HG03571 (cell line): ENCODE results near the gene PID1.
"Not testable (repeated sequence)": the region's sequence is repeated elsewhere in the genome, so short reads cannot be mapped to it uniquely, and the experiment has no call there.

Experiments
- ATAC-seq: cut with Tn5 transposase; IDR thresholded peaks from one replicate; pipeline ENCODE4 v1.9.1; 2021; ENCODE audit not compliant: unreplicated experiment

PID1 gene

DNA sequence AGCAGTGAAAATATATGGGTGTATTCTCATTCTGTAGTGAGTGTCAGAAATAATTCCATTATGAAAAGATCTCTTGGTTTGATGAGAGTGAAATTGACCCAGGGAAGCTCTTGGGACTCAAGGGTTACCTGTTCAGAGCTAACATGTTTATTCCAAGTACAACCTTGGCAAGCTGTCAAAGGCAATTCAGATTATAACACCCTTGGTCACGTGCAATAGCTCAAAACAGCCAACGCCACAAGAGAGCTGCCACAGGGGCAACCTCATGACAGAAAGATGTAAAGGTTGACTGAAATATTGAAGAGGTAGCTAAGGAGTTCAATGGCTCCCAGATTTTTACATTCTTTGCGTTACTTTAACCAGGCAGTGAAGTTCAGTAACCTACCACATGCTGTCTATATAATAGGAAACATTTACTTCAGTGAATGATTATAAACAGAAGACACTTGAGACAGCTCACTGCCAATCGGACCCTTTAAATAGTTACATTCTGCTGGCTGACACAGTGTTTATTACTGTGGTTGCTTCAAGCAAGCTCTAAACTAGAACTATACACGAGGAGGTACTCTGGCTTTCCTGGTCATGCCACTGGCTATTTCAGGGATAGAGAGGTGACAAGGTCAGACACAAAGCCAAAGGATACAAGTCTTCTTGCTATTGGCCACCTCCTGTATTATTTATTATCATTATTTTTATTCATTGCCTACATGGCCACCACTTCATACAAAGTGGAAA is 187.3 kb downstream of the PID1 start:
- no peak for ATAC-seq

DNA sequence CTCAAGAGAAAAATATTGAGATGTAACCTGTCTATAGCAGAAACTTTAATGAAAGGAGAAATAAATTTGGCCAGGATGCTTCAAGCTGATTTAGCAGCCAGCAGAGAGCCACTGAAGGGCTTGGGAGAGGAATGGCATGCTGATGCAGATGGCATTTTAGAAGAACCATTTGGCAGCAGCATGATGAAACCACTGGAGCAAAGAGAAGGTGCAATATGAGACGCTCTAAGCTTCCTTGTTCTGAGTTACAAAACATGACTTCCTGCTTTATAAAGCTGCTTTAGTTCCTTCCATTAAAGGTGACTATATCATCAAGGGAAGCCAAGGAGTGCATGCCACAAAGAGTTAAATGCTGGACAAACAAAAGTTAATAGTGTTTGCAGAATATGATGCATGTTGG is 189.7 kb downstream of the PID1 start:
- no peak for ATAC-seq

DNA sequence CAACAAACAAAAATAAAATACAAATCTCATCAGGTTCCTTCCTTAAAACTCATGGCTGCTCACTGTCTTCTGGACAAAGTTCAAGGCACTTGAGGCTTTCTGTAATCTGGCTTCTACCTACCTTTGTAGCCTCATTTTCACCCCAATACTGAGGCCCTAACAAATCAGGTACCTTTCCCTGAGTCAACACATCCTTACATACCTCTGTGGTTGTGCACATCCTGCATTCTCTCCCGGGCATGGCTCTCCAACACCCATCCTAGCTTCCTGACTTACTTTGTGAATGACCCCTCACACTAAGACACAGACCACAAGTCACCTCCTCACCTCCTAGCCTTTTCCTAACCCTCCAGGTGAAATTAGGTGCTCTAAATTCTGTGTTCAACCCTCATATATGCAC is 190.9 kb downstream of the PID1 start:
- no peak for ATAC-seq

DNA sequence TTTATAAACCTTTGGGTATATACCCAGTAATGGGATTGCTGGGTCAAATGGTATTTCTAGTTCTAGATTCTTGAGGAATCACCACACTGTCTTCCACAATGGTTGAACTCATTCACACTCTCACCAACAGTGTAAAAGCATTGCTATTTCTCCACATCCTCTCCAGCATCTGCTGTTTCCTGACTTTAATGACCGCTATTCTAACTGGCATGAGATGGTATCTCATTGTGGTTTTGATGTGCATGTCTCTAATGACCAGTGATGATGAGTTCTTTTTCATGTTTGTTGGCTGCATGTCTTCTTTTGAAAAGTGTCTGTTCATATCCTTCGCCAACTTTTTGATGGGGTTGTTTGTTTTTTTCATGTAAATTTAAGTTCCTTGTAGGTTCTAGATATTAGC is 194.2 kb downstream of the PID1 start:
- ATAC-seq, result not testable (repeated sequence)

GRCh38 chr2:229073935-229074334 is 197.2 kb downstream of the PID1 start:
- ATAC-seq, result no peak

GRCh38 chr2:229071292-229071976 is 199.7 kb downstream of the PID1 start:
- no peak for ATAC-seq

DNA sequence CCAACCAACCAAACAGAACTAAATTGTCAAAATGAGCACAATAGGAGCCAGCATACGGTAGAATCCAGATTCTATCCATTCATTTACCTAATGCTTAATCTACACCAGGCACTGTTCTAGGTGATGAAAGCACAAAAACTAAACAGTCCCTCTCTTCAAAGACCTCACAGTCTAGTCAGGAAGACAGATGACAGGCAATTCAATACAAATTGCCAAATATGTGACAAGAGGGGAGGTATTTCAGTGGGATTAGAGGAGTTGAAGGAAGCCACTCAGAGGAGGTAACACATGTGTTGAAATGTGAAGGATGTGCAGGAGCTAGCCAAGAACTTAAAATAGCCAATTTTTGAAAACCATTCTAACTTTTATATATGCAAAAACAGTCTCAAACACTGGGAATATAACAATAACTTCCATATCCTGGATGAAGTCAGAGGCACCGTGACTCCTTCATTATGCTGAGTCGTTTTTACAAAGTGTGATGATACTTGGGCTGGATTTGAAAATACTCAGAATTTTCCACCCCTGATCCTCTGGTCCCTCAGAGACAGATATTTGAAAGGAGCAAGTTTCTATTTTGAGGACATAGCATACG is 204.9 kb downstream of the PID1 start:
- ATAC-seq, result no peak

DNA sequence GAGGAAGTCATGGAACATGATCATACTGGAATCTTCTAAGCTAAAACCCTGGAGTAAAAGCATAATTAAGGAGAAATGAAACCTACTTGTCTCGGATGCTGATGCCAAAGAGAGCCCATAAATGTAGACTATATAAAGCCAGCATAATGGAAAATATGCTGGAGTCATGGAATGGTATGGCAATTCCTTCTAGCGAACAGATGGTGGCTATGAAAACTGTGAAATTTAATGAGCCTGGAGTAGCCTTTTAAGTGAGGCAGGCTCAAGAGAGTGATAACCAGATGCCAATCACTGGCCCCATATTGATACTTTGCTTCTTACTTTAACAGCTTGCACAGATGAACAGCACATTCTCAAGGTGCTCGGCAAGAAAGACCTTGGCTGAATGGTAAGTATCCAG is 206.3 kb downstream of the PID1 start:
- ATAC-seq, result no peak

DNA sequence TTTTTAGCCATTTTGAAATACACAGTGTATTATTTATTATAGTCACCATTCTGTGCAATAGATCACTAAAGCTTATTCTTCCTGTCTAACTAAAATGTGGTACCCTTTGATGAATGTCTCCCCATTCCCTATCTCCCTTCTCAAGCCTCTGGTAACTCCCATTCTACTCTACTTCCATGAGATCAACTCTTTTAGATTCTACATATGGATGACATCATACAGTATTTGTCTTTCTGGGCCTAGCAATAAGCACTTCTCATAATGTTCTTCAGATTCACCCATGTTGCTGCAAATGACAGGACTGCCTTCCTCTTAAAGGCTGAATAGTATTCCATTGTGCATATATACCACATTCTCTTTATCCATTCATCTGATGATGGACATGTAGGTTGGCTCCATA is 210.9 kb downstream of the PID1 start:
- no peak for ATAC-seq

- ATAC-seq, result no peak
Measured at GRCh38 chr2:229059331-229060033, 211.6 kb downstream of the PID1 start.

GRCh38 chr2:229057976-229058553 is 213.0 kb downstream of the PID1 start:
- no peak for ATAC-seq

DNA sequence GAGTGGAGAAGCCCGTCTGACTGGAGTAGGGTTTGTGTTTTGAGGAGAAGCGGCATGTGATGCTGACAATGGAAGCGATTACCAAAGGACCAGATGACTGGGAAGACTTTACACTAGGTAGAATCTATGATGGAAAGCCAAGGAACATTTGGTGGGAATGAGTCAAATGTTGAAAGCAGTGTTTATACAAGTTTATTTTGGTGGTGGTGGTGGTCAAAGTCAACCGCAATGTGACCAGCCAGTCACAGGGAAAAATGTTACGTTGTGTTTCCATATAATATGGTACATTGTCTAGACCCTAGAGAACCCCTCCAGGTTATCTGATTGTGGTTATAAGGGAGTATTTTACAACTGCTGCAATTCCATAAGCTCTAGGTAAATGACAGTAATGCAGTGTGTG is 216.8 kb downstream of the PID1 start:
- no peak for ATAC-seq

GRCh38 chr2:229051798-229052197 is 219.3 kb downstream of the PID1 start:
- ATAC-seq, result no peak

GRCh38 chr2:229050133-229050532 is 221.0 kb downstream of the PID1 start:
- ATAC-seq, result no peak

DNA sequence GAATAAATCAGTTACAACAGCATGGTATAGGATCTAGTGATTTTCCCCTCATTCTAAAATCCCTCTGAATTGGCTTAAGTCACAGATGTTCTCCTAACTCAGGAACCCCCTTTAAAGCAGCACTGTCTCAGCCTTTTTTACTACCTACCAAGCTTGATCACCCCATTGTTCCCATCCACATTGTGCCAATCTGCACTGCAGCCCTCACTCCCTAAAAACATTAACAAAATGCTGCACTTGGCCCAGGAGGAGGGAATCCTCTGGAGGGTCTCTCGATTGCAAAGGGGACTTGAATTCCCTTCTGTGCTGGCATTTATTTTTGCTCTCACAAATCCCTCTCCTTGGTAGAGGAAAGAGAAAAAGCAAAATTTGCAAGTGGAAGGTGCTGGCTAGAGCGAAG is 223.0 kb downstream of the PID1 start:
- ATAC-seq, result no peak

GRCh38 chr2:229045671-229046070 is 225.4 kb downstream of the PID1 start:
- ATAC-seq, result no peak

DNA sequence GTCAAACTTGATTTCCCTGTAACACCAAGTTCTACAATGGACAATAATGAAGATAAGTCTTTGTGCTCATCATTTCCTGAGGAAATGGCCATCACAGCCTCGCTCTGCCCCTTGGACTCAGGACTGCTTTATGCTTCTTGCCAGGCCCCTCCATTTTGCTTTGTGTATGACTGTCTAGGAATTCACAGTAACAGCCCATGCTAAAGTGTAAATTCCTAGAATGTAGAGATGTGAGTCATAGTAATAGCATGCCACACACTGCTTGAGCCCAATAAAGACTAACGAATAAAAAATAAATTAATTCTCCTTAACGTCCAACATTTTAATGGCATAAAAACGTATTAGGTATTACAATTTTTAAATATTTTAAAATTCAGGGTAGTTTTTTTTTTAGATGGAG is 226.5 kb downstream of the PID1 start:
- ATAC-seq, result no peak

- no peak for ATAC-seq
Measured at GRCh38 chr2:229043681-229044080, 227.4 kb downstream of the PID1 start.

DNA sequence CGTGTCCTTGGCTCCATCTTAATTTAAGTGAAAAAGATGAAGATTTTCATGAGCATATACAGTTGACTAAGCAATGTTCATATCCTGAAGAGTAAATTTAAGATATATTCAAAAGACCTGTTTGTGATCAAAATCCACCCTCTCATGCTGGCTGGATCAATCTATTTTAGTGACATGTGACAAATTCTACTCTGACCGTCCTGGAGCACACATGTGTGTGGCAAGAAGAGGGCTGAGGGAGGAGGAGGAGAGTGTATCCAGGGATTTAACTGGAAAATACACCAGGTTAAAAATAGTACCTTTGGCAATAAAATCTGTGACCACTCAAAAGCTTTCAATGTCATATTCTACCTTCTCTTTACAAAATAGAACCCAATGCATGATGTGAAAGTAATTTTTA is 228.7 kb downstream of the PID1 start:
- no peak for ATAC-seq

DNA sequence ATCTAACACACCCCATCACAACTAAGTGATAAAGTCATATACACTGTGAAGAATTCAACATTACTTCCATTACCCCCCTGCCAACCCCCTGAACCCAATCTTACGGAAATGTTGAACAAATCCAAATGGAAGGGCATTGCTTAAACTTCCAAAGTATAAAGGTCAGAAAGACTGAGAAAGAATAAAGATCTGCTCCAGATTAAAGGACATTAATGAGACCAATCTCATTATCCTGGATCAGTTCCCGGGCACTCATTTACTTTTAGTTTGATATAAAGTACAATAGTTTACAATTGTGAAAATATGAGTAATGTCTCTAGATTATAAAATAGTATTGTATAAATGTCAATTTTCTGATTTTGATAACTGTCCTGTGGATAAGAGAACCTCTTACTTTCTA is 229.4 kb downstream of the PID1 start:
- no peak for ATAC-seq

- ATAC-seq, result no peak
Measured at GRCh38 chr2:229037621-229038020, 233.5 kb downstream of the PID1 start.
